KMS-11 (cell line): Measurements from ENCODE around the gene USP37.

Source experiments
- H2AFZ ChIP-seq: fragments of 200-600 bp; sonication (generic); 2 replicates; pipeline ENCODE4 v1.6.1; 2016; ENCODE audit warnings: antibody characterized with exemption, mixed run types, low read depth
- H3K27ac ChIP-seq: fragments of 200-600 bp; sonication (generic); 2 replicates; pipeline ENCODE4 v1.6.1; 2016; ENCODE audit warnings: mild to moderate bottlenecking, mixed run types
- H3K27me3 ChIP-seq: fragments of 200-600 bp; sonication (generic); 2 replicates; pipeline ENCODE4 v1.6.1; 2017; ENCODE audit warnings: mild to moderate bottlenecking, low read depth, mixed run types, moderate library complexity; ENCODE audit not compliant: insufficient read depth
- H3K36me3 ChIP-seq: fragments of 200-600 bp; sonication (generic); 2 replicates; pipeline ENCODE4 v1.6.1; 2017; ENCODE audit warnings: mild to moderate bottlenecking, mixed run types; ENCODE audit not compliant: insufficient read depth
- H3K4me1 ChIP-seq: fragments of 200-600 bp; sonication (generic); 2 replicates; pipeline ENCODE4 v1.6.1; 2016; ENCODE audit warnings: mild to moderate bottlenecking, low read depth, mixed run types; ENCODE audit not compliant: poor library complexity, severe bottlenecking
- H3K4me2 ChIP-seq: fragments of 200-600 bp; sonication (generic); 2 replicates; pipeline ENCODE4 v1.7.0; 2016; ENCODE audit warnings: mild to moderate bottlenecking, mixed run types
- H3K4me3 ChIP-seq: fragments of 200-600 bp; sonication (generic); IDR thresholded peaks from 2 replicates; pipeline ENCODE4 v1.6.1; 2017; ENCODE audit warnings: low read depth, low read length, mixed read lengths; ENCODE audit not compliant: insufficient read depth
- H3K79me2 ChIP-seq: fragments of 200-600 bp; sonication (generic); 2 replicates; pipeline ENCODE4 v1.6.1; 2016; ENCODE audit warnings: low read depth, mixed run types; ENCODE audit not compliant: insufficient read depth
- H3K9ac ChIP-seq: fragments of 200-600 bp; sonication (generic); 2 replicates; pipeline ENCODE4 v1.6.1; 2016; ENCODE audit warnings: mild to moderate bottlenecking, mixed run types
- H4K20me1 ChIP-seq: fragments of 200-600 bp; sonication (generic); 2 replicates; pipeline ENCODE4 v1.6.1; 2016; ENCODE audit warnings: mild to moderate bottlenecking, mixed run types; ENCODE audit not compliant: insufficient read depth
- CTCF ChIP-seq: fragments of 200-600 bp; sonication (generic); conservative IDR thresholded peaks from 2 replicates; pipeline ENCODE4 v1.6.1; 2017; ENCODE audit warnings: low read depth, mild to moderate bottlenecking, antibody characterized with exemption, low read length, moderate library complexity, mixed read lengths

Gene USP37

GRCh38 chr2:218569661-218570500, 1.7 kb upstream of the USP37 start:
- no peak for TF ChIP-seq CTCF
- H3K9ac ChIP-seq, result peak overlapping the region; percentile 99
- peaks cover 62% of the 10 kb centered on the region for H3K4me1 ChIP-seq
- no peaks in the 10 kb centered on the region for H3K27me3 ChIP-seq
- no peaks in the 10 kb centered on the region; the same call in none of the 2 replicates for H4K20me1 ChIP-seq
- peaks cover 14% of the 10 kb centered on the region for H3K36me3 ChIP-seq
- H2AFZ ChIP-seq, result peak overlapping the region; percentile 89; the same call in 1 of the 2 replicates
- H3K4me3 ChIP-seq, result peak overlapping the region; percentile 87
- H3K27ac ChIP-seq, result peak overlapping the region; percentile 99
- peak overlapping the region; percentile 89 for H3K4me2 ChIP-seq
- H3K79me2 ChIP-seq, result peaks cover 92% of the 10 kb centered on the region

- H3K4me2 ChIP-seq, result peak overlapping the region; percentile 89
- H3K27ac ChIP-seq, result peak overlapping the region; percentile 99
- H3K9ac ChIP-seq, result peak overlapping the region; percentile 99
- TF ChIP-seq CTCF, result no peak
- H2AFZ ChIP-seq, result peak overlapping the region; percentile 89
- H3K36me3 ChIP-seq, result peaks cover 6% of the 10 kb centered on the region; the same call in 1 of the 2 replicates
- H3K79me2 ChIP-seq, result peaks cover 83% of the 10 kb centered on the region
- H4K20me1 ChIP-seq, result no peaks in the 10 kb centered on the region; the same call in none of the 2 replicates
- peaks cover 54% of the 10 kb centered on the region for H3K4me1 ChIP-seq
- no peaks in the 10 kb centered on the region for H3K27me3 ChIP-seq
- peak overlapping the region; percentile 87 for H3K4me3 ChIP-seq
Observed at GRCh38 chr2:218569038-218569431, 884 bp upstream of the USP37 start.

GRCh38 chr2:218567797-218568189, 358 bp downstream of the USP37 start:
- Histone ChIP-seq H3K4me3 (peak overlapping the region; percentile 95), H3K9ac (peak overlapping the region; percentile 99), H2AFZ (peak overlapping the region; percentile 68; the same call in 1 of the 2 replicates), H3K79me2 (peaks cover 71% of the 10 kb centered on the region), H4K20me1 (no peaks in the 10 kb centered on the region; the same call in none of the 2 replicates), H3K27ac (peak overlapping the region; percentile 64; the same call in 1 of the 2 replicates), H3K4me2 (peak overlapping the region; percentile 44), H3K36me3 (peaks cover 5% of the 10 kb centered on the region; the same call in 1 of the 2 replicates), H3K27me3 (no peaks in the 10 kb centered on the region), H3K4me1 (peaks cover 41% of the 10 kb centered on the region)
- no peak for TF ChIP-seq CTCF

GRCh38 chr2:218566296-218566695, 1.9 kb downstream of the USP37 start:
- H3K4me3 ChIP-seq, result no peak overlapping the region
- no peak overlapping the region for H3K27ac ChIP-seq
- no peak overlapping the region for H3K9ac ChIP-seq
- H3K4me1 ChIP-seq, result peaks cover 26% of the 10 kb centered on the region
- no peaks in the 10 kb centered on the region for H3K27me3 ChIP-seq
- H3K36me3 ChIP-seq, result no peaks in the 10 kb centered on the region
- peak overlapping the region; percentile 44; the same call in 1 of the 2 replicates for H3K4me2 ChIP-seq
- H4K20me1 ChIP-seq, result no peaks in the 10 kb centered on the region; the same call in 1 of the 2 replicates
- no peak for TF ChIP-seq CTCF
- no peak overlapping the region for H2AFZ ChIP-seq
- peaks cover 56% of the 10 kb centered on the region for H3K79me2 ChIP-seq
